HepG2 (cell line): ENCODE data around the gene PTPN18. TPM values are rescaled to one million over a fixed set of nuclear protein-coding genes. Genes with fewer than 3 reads are reported as not detected.
A peak's percentile ranks its signal among the peaks of the same experiment; 100 is the strongest.

ENCODE experiments used
- CENPX ChIP-seq: sonication (generic); formaldehyde crosslinking; IDR thresholded peaks from 2 replicates; pipeline ENCODE4 v1.9.0; 2021; ENCODE audit warnings: mild to moderate bottlenecking, missing genetic modification reagents, moderate library complexity
- DR1 ChIP-seq: sonication (generic); formaldehyde crosslinking; IDR thresholded peaks from 2 replicates; pipeline ENCODE4 v1.8.0; 2021; ENCODE audit warnings: mild to moderate bottlenecking, missing genetic modification reagents, inconsistent platforms
- MEIS1 ChIP-seq: sonication (generic); formaldehyde crosslinking; IDR thresholded peaks from 2 replicates; pipeline ENCODE4 v1.9.0; 2021; ENCODE audit warnings: mild to moderate bottlenecking, missing genetic modification reagents, moderate library complexity, borderline replicate concordance
- MLLT10 ChIP-seq: sonication (generic); formaldehyde crosslinking; IDR thresholded peaks from 2 replicates; pipeline ENCODE4 v1.4.0; 2020; ENCODE audit warnings: missing genetic modification reagents
- REPIN1 ChIP-seq: sonication (generic); formaldehyde crosslinking; IDR thresholded peaks from 2 replicates; pipeline ENCODE4 v1.8.0; 2022; ENCODE audit warnings: missing genetic modification reagents, low read depth, mild to moderate bottlenecking, borderline replicate concordance
- ZFP90 ChIP-seq: sonication (generic); formaldehyde crosslinking; IDR thresholded peaks from 2 replicates; pipeline ENCODE4 v1.8.0; 2022; ENCODE audit warnings: missing genetic modification reagents, mild to moderate bottlenecking, inconsistent platforms, borderline replicate concordance
- ZNF235 ChIP-seq: sonication (generic); formaldehyde crosslinking; IDR thresholded peaks from 2 replicates; pipeline ENCODE4 v1.8.1; 2023; ENCODE audit warnings: mild to moderate bottlenecking, missing genetic modification reagents, borderline replicate concordance
- ZNF253 ChIP-seq: sonication (generic); formaldehyde crosslinking; IDR thresholded peaks from 2 replicates; pipeline ENCODE4 v1.8.0; 2022; ENCODE audit warnings: mild to moderate bottlenecking, missing genetic modification reagents, borderline replicate concordance
- ZNF256 ChIP-seq: sonication (generic); formaldehyde crosslinking; conservative IDR thresholded peaks from 2 replicates; pipeline ENCODE4 v1.4.0; 2020; ENCODE audit warnings: missing genetic modification reagents
- ZNF282 ChIP-seq: fragments of 450-650 bp; IDR thresholded peaks from 2 replicates; pipeline ENCODE4 v1.6.1; 2018; ENCODE audit not compliant: partially characterized antibody
- ZNF317 ChIP-seq: sonication (generic); formaldehyde crosslinking; IDR thresholded peaks from 2 replicates; pipeline ENCODE4 v1.5.0; 2020; ENCODE audit warnings: mild to moderate bottlenecking, missing genetic modification reagents
- polyA plus RNA-seq, 8 experiments: library from polyadenylated mRNA; depleted of rRNA in 3 of 8; stranded (reverse) in 7 of 8; unstranded in 1 of 8; fragments of >200 nt; fragmentation: Illumina TruSeq in 4 of 8; extraction: Trizol in 4 of 8; gene quantifications; 2 replicates each; pipeline versions ENCODE4 v1.2.1 to v1.2.3, GENCODE V29; 2011 to 2016; ENCODE audit warnings: low read depth in 4 of 8, missing spikeins in 1 of 8, mixed read lengths in 1 of 8; ENCODE audit not compliant: insufficient read depth in 1 of 8
- total RNA-seq, 5 experiments: library from RNA; depleted of rRNA; stranded (reverse); fragments of >200 nt; fragmentation: Illumina TruSeq; extraction: Trizol; gene quantifications; 2 replicates each; pipeline ENCODE4 v1.2.3, GENCODE V29; 2016; ENCODE audit warnings: low read depth in 1 of 5
- TF ChIP-seq, protein P1 (sequence below), 2 experiments: sonication (generic) in 1 of 2; formaldehyde crosslinking in 1 of 2; IDR thresholded peaks; 2 replicates each; pipeline versions ENCODE4 v1.5.1 to v1.6.1; 2011 to 2020; ENCODE audit warnings: borderline replicate concordance in 1 of 2, low read depth in 1 of 2, low read length in 1 of 2, mild to moderate bottlenecking in 1 of 2, missing genetic modification reagents in 1 of 2, moderate library complexity in 1 of 2
- TF ChIP-seq, protein P2 (sequence below): sonication (generic); formaldehyde crosslinking; IDR thresholded peaks from 2 replicates; pipeline ENCODE4 v1.4.0; 2020; ENCODE audit warnings: missing genetic modification reagents
- TF ChIP-seq, protein P3 (sequence below): sonication (generic); formaldehyde crosslinking; IDR thresholded peaks from 2 replicates; pipeline ENCODE4 v1.4.0; 2020; ENCODE audit warnings: mild to moderate bottlenecking, missing genetic modification reagents
- TF ChIP-seq, protein P4 (sequence below): sonication (generic); formaldehyde crosslinking; IDR thresholded peaks from 2 replicates; pipeline ENCODE4 v1.4.0; 2020; ENCODE audit warnings: mild to moderate bottlenecking, missing genetic modification reagents
- TF ChIP-seq, protein P5 (sequence below): sonication (generic); formaldehyde crosslinking; IDR thresholded peaks from 2 replicates; pipeline ENCODE4 v1.4.0; 2020; ENCODE audit warnings: missing genetic modification reagents
- TF ChIP-seq, protein P6 (sequence below): sonication (generic); formaldehyde crosslinking; IDR thresholded peaks from 2 replicates; pipeline ENCODE4 v1.5.0; 2020; ENCODE audit warnings: missing genetic modification reagents

The PTPN18 gene
- total and polyA plus RNA-seq, 2 of the 13 experiments (the other 11 are each of a cell fraction or from before 2014, with no cell fraction given), result 14.8 to 39.6 TPM

GRCh38 chr2:130342533-130343275, 13.2 kb upstream of the PTPN18 start, which contains the start of gene IMP4 (continued):
- TF ChIP-seq ZNF256 (CRISPR knock-in tag) (no peak; the same call in 1 of the 2 replicates), MLLT10 (CRISPR knock-in tag) (no peak), ZNF317 (peak; percentile 88), DR1 (CRISPR knock-in tag) (no peak; the same call in 1 of the 2 replicates), ZNF282 (no peak), MEIS1 (CRISPR knock-in tag) (no peak), REPIN1 (CRISPR knock-in tag) (peak; percentile 72), CENPX (no peak), ZNF253 (no peak), ZFP90 (CRISPR knock-in tag) (0 out of 2 replicates have a peak, but pooled peaks have one; percentile 57), ZNF235 (no peak)
- TF ChIP-seq, protein P1, sequence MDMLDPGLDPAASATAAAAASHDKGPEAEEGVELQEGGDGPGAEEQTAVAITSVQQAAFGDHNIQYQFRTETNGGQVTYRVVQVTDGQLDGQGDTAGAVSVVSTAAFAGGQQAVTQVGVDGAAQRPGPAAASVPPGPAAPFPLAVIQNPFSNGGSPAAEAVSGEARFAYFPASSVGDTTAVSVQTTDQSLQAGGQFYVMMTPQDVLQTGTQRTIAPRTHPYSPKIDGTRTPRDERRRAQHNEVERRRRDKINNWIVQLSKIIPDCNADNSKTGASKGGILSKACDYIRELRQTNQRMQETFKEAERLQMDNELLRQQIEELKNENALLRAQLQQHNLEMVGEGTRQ (IDR thresholded peaks at IDR 0.05; ENCODE audit: low read depth, low read length), result peak; percentile 93
- TF ChIP-seq, protein P1 (CRISPR knock-in tag; IDR thresholded peaks at IDR 0.05; ENCODE audit: borderline replicate concordance), result peak; percentile 97
- TF ChIP-seq, protein P2, sequence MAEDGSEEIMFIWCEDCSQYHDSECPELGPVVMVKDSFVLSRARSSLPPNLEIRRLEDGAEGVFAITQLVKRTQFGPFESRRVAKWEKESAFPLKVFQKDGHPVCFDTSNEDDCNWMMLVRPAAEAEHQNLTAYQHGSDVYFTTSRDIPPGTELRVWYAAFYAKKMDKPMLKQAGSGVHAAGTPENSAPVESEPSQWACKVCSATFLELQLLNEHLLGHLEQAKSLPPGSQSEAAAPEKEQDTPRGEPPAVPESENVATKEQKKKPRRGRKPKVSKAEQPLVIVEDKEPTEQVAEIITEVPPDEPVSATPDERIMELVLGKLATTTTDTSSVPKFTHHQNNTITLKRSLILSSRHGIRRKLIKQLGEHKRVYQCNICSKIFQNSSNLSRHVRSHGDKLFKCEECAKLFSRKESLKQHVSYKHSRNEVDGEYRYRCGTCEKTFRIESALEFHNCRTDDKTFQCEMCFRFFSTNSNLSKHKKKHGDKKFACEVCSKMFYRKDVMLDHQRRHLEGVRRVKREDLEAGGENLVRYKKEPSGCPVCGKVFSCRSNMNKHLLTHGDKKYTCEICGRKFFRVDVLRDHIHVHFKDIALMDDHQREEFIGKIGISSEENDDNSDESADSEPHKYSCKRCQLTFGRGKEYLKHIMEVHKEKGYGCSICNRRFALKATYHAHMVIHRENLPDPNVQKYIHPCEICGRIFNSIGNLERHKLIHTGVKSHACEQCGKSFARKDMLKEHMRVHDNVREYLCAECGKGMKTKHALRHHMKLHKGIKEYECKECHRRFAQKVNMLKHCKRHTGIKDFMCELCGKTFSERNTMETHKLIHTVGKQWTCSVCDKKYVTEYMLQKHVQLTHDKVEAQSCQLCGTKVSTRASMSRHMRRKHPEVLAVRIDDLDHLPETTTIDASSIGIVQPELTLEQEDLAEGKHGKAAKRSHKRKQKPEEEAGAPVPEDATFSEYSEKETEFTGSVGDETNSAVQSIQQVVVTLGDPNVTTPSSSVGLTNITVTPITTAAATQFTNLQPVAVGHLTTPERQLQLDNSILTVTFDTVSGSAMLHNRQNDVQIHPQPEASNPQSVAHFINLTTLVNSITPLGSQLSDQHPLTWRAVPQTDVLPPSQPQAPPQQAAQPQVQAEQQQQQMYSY (CRISPR knock-in tag), result peak; percentile 87; the same call in 1 of the 2 replicates
- TF ChIP-seq, protein P3, sequence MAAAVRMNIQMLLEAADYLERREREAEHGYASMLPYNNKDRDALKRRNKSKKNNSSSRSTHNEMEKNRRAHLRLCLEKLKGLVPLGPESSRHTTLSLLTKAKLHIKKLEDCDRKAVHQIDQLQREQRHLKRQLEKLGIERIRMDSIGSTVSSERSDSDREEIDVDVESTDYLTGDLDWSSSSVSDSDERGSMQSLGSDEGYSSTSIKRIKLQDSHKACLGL (CRISPR knock-in tag), result peak; percentile 100
- TF ChIP-seq, protein P4, sequence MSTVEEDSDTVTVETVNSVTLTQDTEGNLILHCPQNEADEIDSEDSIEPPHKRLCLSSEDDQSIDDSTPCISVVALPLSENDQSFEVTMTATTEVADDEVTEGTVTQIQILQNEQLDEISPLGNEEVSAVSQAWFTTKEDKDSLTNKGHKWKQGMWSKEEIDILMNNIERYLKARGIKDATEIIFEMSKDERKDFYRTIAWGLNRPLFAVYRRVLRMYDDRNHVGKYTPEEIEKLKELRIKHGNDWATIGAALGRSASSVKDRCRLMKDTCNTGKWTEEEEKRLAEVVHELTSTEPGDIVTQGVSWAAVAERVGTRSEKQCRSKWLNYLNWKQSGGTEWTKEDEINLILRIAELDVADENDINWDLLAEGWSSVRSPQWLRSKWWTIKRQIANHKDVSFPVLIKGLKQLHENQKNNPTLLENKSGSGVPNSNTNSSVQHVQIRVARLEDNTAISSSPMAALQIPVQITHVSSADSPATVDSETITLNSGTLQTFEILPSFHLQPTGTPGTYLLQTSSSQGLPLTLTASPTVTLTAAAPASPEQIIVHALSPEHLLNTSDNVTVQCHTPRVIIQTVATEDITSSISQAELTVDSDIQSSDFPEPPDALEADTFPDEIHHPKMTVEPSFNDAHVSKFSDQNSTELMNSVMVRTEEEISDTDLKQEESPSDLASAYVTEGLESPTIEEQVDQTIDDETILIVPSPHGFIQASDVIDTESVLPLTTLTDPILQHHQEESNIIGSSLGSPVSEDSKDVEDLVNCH, result no peak
- TF ChIP-seq, protein P5, sequence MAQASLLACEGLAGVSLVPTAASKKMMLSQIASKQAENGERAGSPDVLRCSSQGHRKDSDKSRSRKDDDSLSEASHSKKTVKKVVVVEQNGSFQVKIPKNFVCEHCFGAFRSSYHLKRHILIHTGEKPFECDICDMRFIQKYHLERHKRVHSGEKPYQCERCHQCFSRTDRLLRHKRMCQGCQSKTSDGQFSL (CRISPR knock-in tag), result no peak
- TF ChIP-seq, protein P6, sequence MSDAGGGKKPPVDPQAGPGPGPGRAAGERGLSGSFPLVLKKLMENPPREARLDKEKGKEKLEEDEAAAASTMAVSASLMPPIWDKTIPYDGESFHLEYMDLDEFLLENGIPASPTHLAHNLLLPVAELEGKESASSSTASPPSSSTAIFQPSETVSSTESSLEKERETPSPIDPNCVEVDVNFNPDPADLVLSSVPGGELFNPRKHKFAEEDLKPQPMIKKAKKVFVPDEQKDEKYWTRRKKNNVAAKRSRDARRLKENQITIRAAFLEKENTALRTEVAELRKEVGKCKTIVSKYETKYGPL (CRISPR knock-in tag), result no peak
